ENCODE measurements around the gene MMD. TPM values are rescaled to one million over a fixed set of nuclear protein-coding genes. Genes with fewer than 3 reads are reported as not detected.
"Not testable (repeated sequence)": the region's sequence is repeated elsewhere in the genome, so short reads cannot be mapped to it uniquely, and the experiment has no call there.

MMD gene, protein sequence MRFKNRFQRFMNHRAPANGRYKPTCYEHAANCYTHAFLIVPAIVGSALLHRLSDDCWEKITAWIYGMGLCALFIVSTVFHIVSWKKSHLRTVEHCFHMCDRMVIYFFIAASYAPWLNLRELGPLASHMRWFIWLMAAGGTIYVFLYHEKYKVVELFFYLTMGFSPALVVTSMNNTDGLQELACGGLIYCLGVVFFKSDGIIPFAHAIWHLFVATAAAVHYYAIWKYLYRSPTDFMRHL
- total RNA-seq (10 to 100 TPM; 10.3 to 19.0 (median 11.5) TPM), polyA plus RNA-seq (10.5 TPM)
- long read RNA-seq, donor 1, transcript MMD-201 (7 exons, 2,735 nt), result major isoform, 21 of 34 reads
- long read RNA-seq, donor 1, partial matches to known transcripts, result 1 of 34 reads
- long read RNA-seq, donor 1, other reads (novel, unspliced or antisense), result 8 of 34 reads
- long read RNA-seq, donor 2, transcript MMD-201 (7 exons, 2,735 nt), result major isoform, 5 of 6 reads
- long read RNA-seq, donor 2, partial matches to known transcripts, result 0 of 6 reads
- long read RNA-seq, donor 2, other reads (novel, unspliced or antisense), result 0 of 6 reads
- long read RNA-seq, donor 3, transcript MMD-201 (7 exons, 2,735 nt), result major isoform, 44 of 52 reads
- long read RNA-seq, donor 3, partial matches to known transcripts, result 2 of 52 reads
- long read RNA-seq, donor 3, other reads (novel, unspliced or antisense), result 6 of 52 reads
- long read RNA-seq, donor 4, transcript MMD-201 (7 exons, 2,735 nt), result major isoform, 19 of 22 reads
- long read RNA-seq, donor 4, partial matches to known transcripts, result 0 of 22 reads
- long read RNA-seq, donor 4, other reads (novel, unspliced or antisense), result 2 of 22 reads

DNA sequence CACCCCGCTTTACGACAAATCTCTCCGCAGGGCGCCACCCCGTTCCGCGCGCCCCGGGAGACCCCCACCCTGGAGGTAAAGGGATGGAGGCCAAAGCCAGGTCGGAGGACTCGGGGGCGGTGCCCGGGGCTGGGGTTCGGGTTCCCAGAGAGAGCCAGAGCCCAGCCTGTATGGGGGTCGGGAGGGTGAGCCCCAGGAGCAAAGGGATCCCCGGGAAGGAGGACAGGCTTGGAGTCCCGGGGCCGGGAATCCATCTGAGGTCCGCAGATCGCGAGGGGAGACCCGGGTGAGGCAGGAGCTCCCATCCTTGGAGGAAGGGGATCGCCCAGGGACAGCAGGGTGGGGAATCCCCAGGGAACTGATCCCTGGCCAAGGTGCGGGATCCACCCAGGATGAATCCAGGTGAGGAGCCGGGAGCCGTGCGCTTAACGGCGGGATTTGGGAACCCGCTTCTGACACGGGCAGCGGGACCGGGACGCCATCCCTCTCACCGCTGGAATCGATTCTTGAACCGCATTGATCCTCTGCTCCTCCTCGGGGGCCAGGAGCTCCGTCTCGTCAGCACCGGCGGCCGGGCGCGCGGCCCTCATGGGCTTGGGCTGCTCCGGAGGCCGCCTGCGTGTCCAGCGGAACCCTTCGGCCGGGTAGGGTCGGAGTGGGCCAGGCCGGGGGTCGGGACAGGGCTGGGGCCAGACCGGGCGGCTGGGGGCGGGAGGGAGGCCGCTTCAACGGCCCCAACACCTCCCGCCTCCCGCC, at the start of gene MMD:
MMD (minus strand) TSS at position 657 of the 756 bp plus-strand sequence; CDS start at position 517, 140 bp downstream.
- Histone ChIP-seq H3K4me3 (ENCODE audit: low read length) (peak within 1 kb of the TSS; percentile 83), H3K27me3 (ENCODE audit: control insufficient read depth, insufficient read depth) (no peaks in the 10 kb centered on the region), H3K27ac (ENCODE audit: low read length) (peak within 1 kb of the TSS; percentile 71), H3K4me1 (ENCODE audit: control insufficient read depth, insufficient read depth, low read length) (peaks cover 5% of the 10 kb centered on the region), H3K9me3 (ENCODE audit: control insufficient read depth, low read length) (no peaks in the 10 kb centered on the region)
- intact Hi-C loops (cut with DNase I), result no loop called here
- ATAC-seq (peak; percentile 15 to 37), DNase-seq (peak in 2 of 3 donors; percentile 39 to 72)
- under 1% methylated on average over 62 of the region's 62 CpGs for WGBS

DNA sequence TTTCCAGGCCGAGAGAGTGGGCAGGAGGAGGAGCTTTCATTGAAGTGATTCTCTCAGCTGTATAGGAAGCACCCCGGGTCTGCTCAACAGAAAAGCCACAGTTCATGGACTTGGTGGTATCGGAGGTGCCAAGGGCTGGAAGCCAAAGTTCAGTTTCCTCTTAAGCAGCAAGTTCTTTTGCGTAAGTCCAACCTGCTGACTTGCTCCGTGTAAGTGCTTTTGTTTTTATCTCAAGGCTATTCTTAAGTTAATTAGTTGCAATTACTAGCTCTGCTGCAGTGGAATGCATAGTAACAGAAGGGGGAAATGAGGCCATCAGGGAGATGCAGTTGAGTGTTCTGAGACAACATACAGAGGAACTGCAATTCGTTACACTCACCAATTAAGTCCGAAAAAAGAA, 45.0 kb upstream of the MMD start:
- H3K27me3 ChIP-seq (ENCODE audit: control insufficient read depth, insufficient read depth), result no peaks in the 10 kb centered on the region
- no peak overlapping the region for H3K27ac ChIP-seq (ENCODE audit: low read length)
- H3K9me3 ChIP-seq (ENCODE audit: control insufficient read depth, low read length), result no peaks in the 10 kb centered on the region
- H3K4me1 ChIP-seq (ENCODE audit: control insufficient read depth, insufficient read depth, low read length), result no peaks in the 10 kb centered on the region
- no peak overlapping the region for H3K4me3 ChIP-seq (ENCODE audit: low read length)
- ATAC-seq (peak in 1 of 2 donors; percentile 35), DNase-seq (no peak)
- intact Hi-C loops (cut with DNase I), result no loop called here
- 41% methylated on average over 7 of the region's 7 CpGs for WGBS

DNA sequence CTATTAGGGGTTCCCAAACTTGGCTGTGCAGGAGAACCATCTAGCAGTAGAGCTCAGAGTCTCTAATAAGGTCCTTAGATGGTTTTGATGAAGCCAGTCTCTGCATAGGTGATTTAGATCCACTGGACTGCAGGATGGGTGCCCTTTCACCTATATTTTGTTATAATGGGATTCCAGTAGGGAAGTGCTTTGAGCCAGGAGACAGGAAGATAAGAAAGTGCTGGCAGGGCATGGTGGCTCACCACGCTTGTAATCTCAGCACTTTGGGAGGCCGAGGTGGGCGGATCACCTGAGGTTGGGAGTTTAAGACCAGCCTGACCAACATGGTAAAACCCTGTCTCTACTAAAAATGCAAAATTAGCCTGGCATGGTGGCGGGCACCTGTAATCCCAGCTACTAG, 44.1 kb upstream of the MMD start:
- H3K4me3 ChIP-seq (ENCODE audit: low read length); H3K4me1 ChIP-seq (ENCODE audit: control insufficient read depth, insufficient read depth, low read length); H3K27me3 ChIP-seq (ENCODE audit: control insufficient read depth, insufficient read depth); H3K27ac ChIP-seq (ENCODE audit: low read length); DNase-seq; intact Hi-C loops (cut with DNase I); H3K9me3 ChIP-seq (ENCODE audit: control insufficient read depth, low read length): not testable (repeated sequence)
- 60% methylated on average over 4 of the region's 4 CpGs for WGBS
- ATAC-seq, result peak in 1 of 2 donors; percentile 26

- intact Hi-C loops (cut with DNase I), result no loop called here
- WGBS, result 62% methylated on average over 2 of the region's 2 CpGs
- Histone ChIP-seq H3K4me3 (ENCODE audit: low read length) (no peak overlapping the region), H3K27me3 (ENCODE audit: control insufficient read depth, insufficient read depth) (no peaks in the 10 kb centered on the region), H3K27ac (ENCODE audit: low read length) (no peak overlapping the region), H3K4me1 (ENCODE audit: control insufficient read depth, insufficient read depth, low read length) (no peaks in the 10 kb centered on the region), H3K9me3 (ENCODE audit: control insufficient read depth, low read length) (no peaks in the 10 kb centered on the region)
- DNase-seq, result no peak
- ATAC-seq, result no peak
These were observed 42.0 kb upstream of the MMD start for GRCh38 chr17:55463600-55463999.

DNA sequence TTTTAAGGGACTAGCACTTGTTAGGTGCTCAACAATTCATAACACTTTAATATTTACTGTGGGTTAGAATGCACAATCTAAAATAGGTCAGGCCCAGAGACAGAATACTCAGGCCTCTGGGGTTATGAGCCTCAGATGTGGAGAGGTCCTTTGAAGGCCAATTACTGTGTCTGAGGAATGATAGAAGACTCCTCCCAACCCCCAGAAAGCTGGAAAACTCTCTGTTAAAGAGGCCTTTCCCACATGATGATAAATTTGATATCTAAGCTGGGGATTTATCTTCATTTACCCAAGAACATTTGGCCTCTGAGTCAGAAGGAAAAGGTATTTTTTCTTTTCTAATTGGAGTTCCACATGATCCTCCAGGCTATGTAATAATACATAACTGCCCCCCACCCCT, 41.1 kb upstream of the MMD start:
- no peaks in the 10 kb centered on the region for H3K4me1 ChIP-seq (ENCODE audit: control insufficient read depth, insufficient read depth, low read length)
- no peaks in the 10 kb centered on the region for H3K27me3 ChIP-seq (ENCODE audit: control insufficient read depth, insufficient read depth)
- H3K27ac ChIP-seq (ENCODE audit: low read length), result no peak overlapping the region
- ATAC-seq (no peak), DNase-seq (no peak)
- intact Hi-C loops (cut with DNase I), result no loop called here
- H3K4me3 ChIP-seq (ENCODE audit: low read length), result no peak overlapping the region
- H3K9me3 ChIP-seq (ENCODE audit: control insufficient read depth, low read length), result no peaks in the 10 kb centered on the region

- DNase-seq (no peak), ATAC-seq (no peak)
- H3K4me1 ChIP-seq (ENCODE audit: control insufficient read depth, insufficient read depth, low read length), result no peaks in the 10 kb centered on the region
- H3K27me3 ChIP-seq (ENCODE audit: control insufficient read depth, insufficient read depth), result no peaks in the 10 kb centered on the region
- 85% methylated on average over 1 of the region's 1 CpG for WGBS
- H3K9me3 ChIP-seq (ENCODE audit: control insufficient read depth, low read length), result no peaks in the 10 kb centered on the region
- intact Hi-C loops (cut with DNase I), result no loop called here
- no peak overlapping the region for H3K4me3 ChIP-seq (ENCODE audit: low read length)
- H3K27ac ChIP-seq (ENCODE audit: low read length), result no peak overlapping the region
These were observed 40.6 kb upstream of the MMD start for GRCh38 chr17:55462234-55462633.

- 81% methylated on average over 7 of the region's 7 CpGs for WGBS
- H3K27ac ChIP-seq (ENCODE audit: low read length), result no peak overlapping the region
- H3K27me3 ChIP-seq (ENCODE audit: control insufficient read depth, insufficient read depth), result no peaks in the 10 kb centered on the region
- no peak for DNase-seq
- H3K4me1 ChIP-seq (ENCODE audit: control insufficient read depth, insufficient read depth, low read length), result no peaks in the 10 kb centered on the region
- intact Hi-C loops (cut with DNase I), result no loop called here
- ATAC-seq, result no peak
- no peaks in the 10 kb centered on the region for H3K9me3 ChIP-seq (ENCODE audit: control insufficient read depth, low read length)
- H3K4me3 ChIP-seq (ENCODE audit: low read length), result no peak overlapping the region
These were observed 37.3 kb upstream of the MMD start for GRCh38 chr17:55458978-55459377.

DNA sequence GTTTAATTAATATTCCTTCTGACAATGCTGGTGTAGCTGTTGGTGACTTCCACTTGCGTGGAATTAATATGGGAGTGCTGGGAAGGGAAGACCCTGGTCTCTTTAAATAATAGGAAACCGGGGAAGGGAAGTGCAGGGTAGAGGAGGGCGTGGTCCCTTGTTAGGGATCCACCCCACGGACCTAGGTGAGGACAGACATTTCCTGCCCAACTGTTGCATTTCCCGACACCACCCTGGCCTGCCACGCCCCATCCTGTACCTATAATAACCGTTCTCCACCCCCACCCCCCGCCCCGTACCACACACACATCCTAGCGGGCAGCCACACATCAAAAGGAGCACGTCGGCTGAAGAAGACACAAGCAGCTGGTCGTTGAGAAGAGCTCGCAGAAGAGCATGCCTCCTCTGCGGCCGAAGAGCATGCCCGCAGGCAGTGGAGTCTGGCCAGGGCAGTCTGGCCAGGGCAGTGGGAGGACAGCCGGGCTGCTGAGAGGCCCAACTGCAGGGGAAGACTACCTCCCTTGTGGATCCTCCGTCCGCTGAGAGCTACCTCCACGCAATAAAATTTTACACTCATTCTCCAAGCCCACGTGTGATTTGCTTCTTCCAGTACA, 36.8 kb upstream of the MMD start:
- Histone ChIP-seq H3K4me3 (ENCODE audit: low read length) (no peak overlapping the region), H3K27me3 (ENCODE audit: control insufficient read depth, insufficient read depth) (no peaks in the 10 kb centered on the region), H3K4me1 (ENCODE audit: control insufficient read depth, insufficient read depth, low read length) (no peaks in the 10 kb centered on the region), H3K27ac (ENCODE audit: low read length) (no peak overlapping the region), H3K9me3 (ENCODE audit: control insufficient read depth, low read length) (no peaks in the 10 kb centered on the region)
- ATAC-seq (no peak), DNase-seq (no peak)
- WGBS, result 79% methylated on average over 22 of the region's 22 CpGs
- intact Hi-C loops (cut with DNase I), result no loop called here

DNA sequence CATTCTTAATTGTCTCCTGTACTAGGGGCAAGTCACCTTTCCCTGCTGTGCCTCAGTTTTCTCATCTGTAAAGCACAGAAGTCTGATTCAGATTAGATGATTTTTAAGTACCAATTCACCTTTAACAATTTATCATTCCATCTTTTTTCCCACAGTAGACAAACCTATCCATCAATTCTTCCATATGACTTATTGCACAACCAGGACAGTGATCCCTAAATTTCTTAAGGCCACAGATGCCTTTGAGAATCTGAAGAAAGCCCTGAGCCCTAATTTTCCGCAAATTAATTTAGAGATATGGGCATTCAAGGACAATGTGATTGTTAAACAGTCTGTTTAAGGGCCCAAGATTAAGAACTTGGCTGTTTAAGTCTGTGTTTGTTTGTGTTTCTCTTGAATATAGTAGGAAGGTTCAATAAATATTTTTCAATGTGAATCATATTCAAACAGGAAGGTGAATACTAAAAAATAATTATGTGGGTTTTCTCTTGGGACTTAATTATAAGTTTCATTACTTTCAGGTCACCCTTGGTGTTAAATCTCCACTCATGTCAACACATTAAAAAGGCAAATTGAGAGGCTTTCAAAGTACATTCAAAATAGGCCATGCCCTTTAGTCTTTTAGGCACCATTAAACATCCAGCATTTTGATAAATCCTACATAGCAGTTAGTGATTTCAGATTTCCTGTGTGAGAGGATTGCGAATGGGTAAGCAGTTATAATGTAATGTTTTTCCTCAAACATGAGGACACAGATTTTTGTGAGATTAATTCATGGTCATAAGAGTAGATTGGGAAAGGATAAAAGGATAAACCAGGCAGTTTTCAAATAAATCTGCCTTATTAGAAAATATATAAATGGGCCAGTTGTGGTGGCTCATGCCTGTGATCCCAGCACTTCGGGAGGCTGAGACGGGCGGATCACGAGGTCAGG, 34.9 kb upstream of the MMD start:
- Histone ChIP-seq H3K27ac (ENCODE audit: low read length) (no peak overlapping the region), H3K4me1 (ENCODE audit: control insufficient read depth, insufficient read depth, low read length) (no peaks in the 10 kb centered on the region), H3K27me3 (ENCODE audit: control insufficient read depth, insufficient read depth) (no peaks in the 10 kb centered on the region), H3K4me3 (ENCODE audit: low read length) (no peak overlapping the region), H3K9me3 (ENCODE audit: control insufficient read depth, low read length) (no peaks in the 10 kb centered on the region)
- intact Hi-C loops (cut with DNase I), result no loop called here
- ATAC-seq (no peak), DNase-seq (no peak)
- 92% methylated on average over 6 of the region's 6 CpGs for WGBS

- DNase-seq, result no peak
- Histone ChIP-seq H3K27me3 (ENCODE audit: control insufficient read depth, insufficient read depth) (no peaks in the 10 kb centered on the region), H3K9me3 (ENCODE audit: control insufficient read depth, low read length) (no peaks in the 10 kb centered on the region), H3K4me1 (ENCODE audit: control insufficient read depth, insufficient read depth, low read length) (no peaks in the 10 kb centered on the region), H3K4me3 (ENCODE audit: low read length) (no peak overlapping the region), H3K27ac (ENCODE audit: low read length) (no peak overlapping the region)
- 79% methylated on average over 4 of the region's 4 CpGs for WGBS
- intact Hi-C loops (cut with DNase I), result no loop called here
- ATAC-seq, result no peak
These were observed 33.4 kb upstream of the MMD start for GRCh38 chr17:55454906-55455474.
